T-cell (primary cell): ENCODE data around the gene PRG2. TPM values are rescaled to one million over a fixed set of nuclear protein-coding genes. Genes with fewer than 3 reads are reported as not detected.

ENCODE experiments used
- ATAC-seq, 4 experiments: fragments of 200-7000 bp in 3 of 4; fragments of 150-1000 bp in 1 of 4; cut with Tn5 transposase; replicated peaks in 1 of 4; 1 replicate in 3 of 4; 2 replicates in 1 of 4; pipeline ENCODE4 v1.10.0; 2021; ENCODE audit warnings: moderate library complexity in 3 of 4, mild to moderate bottlenecking in 2 of 4, moderate number of reproducible peaks in 1 of 4
- CTCF ChIA-PET, 2 donors: fragments of 300-600 bp; sonication (Branson Sonifier 250); formaldehyde crosslinking; loops; one replicate each; lab custom pipeline; 2022; ENCODE audit warnings: antibody characterized with exemption in 2 of 2; lab: Charles Lee
- POLR2A ChIA-PET, 2 donors: fragments of 300-600 bp; sonication (Branson Sonifier 250); formaldehyde crosslinking; loops; one replicate each; lab custom pipeline; 2022; ENCODE audit warnings: antibody characterized with exemption in 2 of 2; lab: Charles Lee
- DNase-seq, 35 experiments: peaks; one replicate each; pipeline versions ENCODE4 v3.0.0 to v3.0.0-alpha.2; 2013 to 2023
- H3K27ac ChIP-seq: one replicate; pipeline ENCODE4 v1.5.1; 2013; ENCODE audit warnings: low read length
- H3K27me3 ChIP-seq, 2 experiments: replicated peaks in 1 of 2; 1 replicate in 1 of 2; 2 replicates in 1 of 2; pipeline versions ENCODE4 v1.6.1 to v1.7.0; 2013; ENCODE audit warnings: low read length in 1 of 2, mixed read lengths in 1 of 2; ENCODE audit not compliant: control insufficient read depth in 2 of 2, insufficient read depth in 2 of 2; ENCODE audit errors: extremely low read depth in 1 of 2
- H3K36me3 ChIP-seq, 2 donors: 1 replicate in 1 of 2; 2 replicates in 1 of 2; pipeline versions ENCODE4 v1.6.1 to v1.7.0; 2013; ENCODE audit warnings: low read length in 1 of 2; ENCODE audit not compliant: control insufficient read depth in 2 of 2, insufficient read depth in 1 of 2; ENCODE audit errors: extremely low read depth in 1 of 2
- H3K4me1 ChIP-seq, 2 experiments: 1 replicate in 1 of 2; 2 replicates in 1 of 2; pipeline versions ENCODE4 v1.6.1 to v1.7.0; 2013; ENCODE audit warnings: low read length in 2 of 2, mixed read lengths in 1 of 2; ENCODE audit not compliant: insufficient read depth in 2 of 2, control insufficient read depth in 1 of 2; ENCODE audit errors: extremely low read depth in 1 of 2
- H3K4me3 ChIP-seq, 2 donors: 1 replicate in 1 of 2; 2 replicates in 1 of 2; pipeline versions ENCODE4 v1.5.1 to v1.7.0; 2013; ENCODE audit warnings: mild to moderate bottlenecking in 2 of 2, low read length in 1 of 2, moderate library complexity in 1 of 2; ENCODE audit not compliant: control insufficient read depth in 1 of 2; ENCODE audit errors: extremely low read depth in 1 of 2
- H3K9me3 ChIP-seq: 2 replicates; pipeline ENCODE4 v1.7.0; 2013
- H3K27ac Mint-ChIP-seq, 2 donors: one replicate each; pipeline ENCODE4 v1.8.0; 2020 to 2021; ENCODE audit warnings: mild to moderate bottlenecking in 2 of 2, mixed read lengths in 2 of 2
- H3K27me3 Mint-ChIP-seq, 2 donors: one replicate each; pipeline ENCODE4 v1.8.0; 2021 to 2022; ENCODE audit warnings: mixed read lengths in 2 of 2
- H3K36me3 Mint-ChIP-seq: one replicate; pipeline ENCODE4 v1.8.0; 2021; ENCODE audit warnings: mixed read lengths
- H3K4me1 Mint-ChIP-seq, 3 donors: one replicate each; pipeline ENCODE4 v1.8.0; 2020 to 2022; ENCODE audit warnings: mixed read lengths in 3 of 3, mild to moderate bottlenecking in 1 of 3
- H3K4me3 Mint-ChIP-seq, 3 donors: one replicate each; pipeline ENCODE4 v1.8.0; 2020 to 2022; ENCODE audit warnings: mild to moderate bottlenecking in 3 of 3, mixed read lengths in 3 of 3, moderate library complexity in 3 of 3
- H3K9me3 Mint-ChIP-seq, 3 donors: one replicate each; pipeline ENCODE4 v1.8.0; 2020 to 2022; ENCODE audit warnings: mixed read lengths in 3 of 3
- WGBS: methylation state at CpG from one replicate; pipeline ENCODE4 v1.1.5; 2013; ENCODE audit warnings: missing lambda C conversion rate; ENCODE audit not compliant: insufficient coverage; 5-methylcytosine and 5-hydroxymethylcytosine counted together
- total RNA-seq, 35 experiments: library from RNA in 6 of 35; stranded (reverse) in 6 of 35; fragments of 120-200 nt in 1 of 35; gene quantifications; one replicate each; pipeline versions ENCODE4 v1.2.1 to v1.2.4 and lab custom pipeline; 2013 to 2026

PRG2 gene
- under 1 TPM in 4 of 5 donors, not detected in 1; 0.33 to 0.72 (median 0.39) TPM for total RNA-seq
- total RNA-seq (2013), result 0.24 TPM
- 0 to 0.38 (median 0.05) reads per million in 29 experiments for total RNA-seq (lab: John Stamatoyannopoulos, UW)

DNA sequence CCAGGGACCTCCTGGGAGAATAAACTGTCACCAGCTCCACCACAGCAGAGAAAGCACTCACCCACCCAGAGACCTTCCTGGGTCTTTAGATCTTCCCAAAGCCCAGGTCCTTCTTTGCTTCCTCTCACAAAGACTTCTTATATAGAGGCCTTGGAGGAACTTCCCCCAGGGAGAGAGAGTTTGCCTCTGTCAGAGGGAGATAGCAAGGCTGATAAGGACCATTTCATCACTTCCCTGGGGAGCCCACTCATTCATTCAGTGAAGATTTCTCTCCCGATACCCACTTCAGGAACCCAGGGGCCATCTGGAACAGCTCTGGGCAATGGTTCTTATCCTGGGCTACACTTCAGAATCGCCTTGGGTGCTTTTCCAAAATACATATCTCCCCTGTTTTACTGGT is at the start of gene PRG2:
TSS of gene PRG2 (minus strand) at position 116 of the 400 bp plus-strand sequence. CDS start 706 bp downstream, outside the sequence.
- H3K27ac ChIP-seq, result no peak within 1 kb of the TSS
- ChIA-PET POLR2A (interaction anchor here in 1 of 2 donors (0.6 kb wide), 1 partner anchor 39 kb away, joined by 5 read pairs; no protein-coding TSS in a partner anchor), CTCF (no interaction called here)
- ATAC-seq (no peak), DNase-seq (no peak)
- H3K27me3 Mint-ChIP-seq, result peaks cover 0 to 4% of the 10 kb centered on the region in 2 donors
- H3K36me3 Mint-ChIP-seq, result no peaks in the 10 kb centered on the region
- no peak within 1 kb of the TSS for H3K4me3 Mint-ChIP-seq
- no peaks in the 10 kb centered on the region for H3K4me1 Mint-ChIP-seq
- H3K36me3 ChIP-seq, result no peaks in the 10 kb centered on the region
- no peak within 1 kb of the TSS for H3K4me3 ChIP-seq
- no peaks in the 10 kb centered on the region for H3K27me3 ChIP-seq
- no peaks in the 10 kb centered on the region for H3K4me1 ChIP-seq
- no peaks in the 10 kb centered on the region for H3K9me3 Mint-ChIP-seq
- no peaks in the 10 kb centered on the region for H3K9me3 ChIP-seq
- WGBS, result 40% methylated on average over 1 of the region's 2 CpGs
- H3K27ac Mint-ChIP-seq, result no peak within 1 kb of the TSS

GRCh38 chr11:57439786-57440185 is 49.3 kb upstream of the PRG2 start:
- H3K4me3 Mint-ChIP-seq, result no peak overlapping the region
- H3K27me3 ChIP-seq, result no peaks in the 10 kb centered on the region
- POLR2A ChIA-PET, result no interaction called here
- H3K9me3 ChIP-seq, result no peaks in the 10 kb centered on the region
- no peaks in the 10 kb centered on the region for H3K9me3 Mint-ChIP-seq
- no peak for DNase-seq
- H3K36me3 ChIP-seq, result no peaks in the 10 kb centered on the region
- H3K36me3 Mint-ChIP-seq, result no peaks in the 10 kb centered on the region
- 76% methylated on average over 6 of the region's 6 CpGs for WGBS
- CTCF ChIA-PET, result interaction anchor here in 1 of 2 donors (0.9 kb wide), 1 partner anchor 18 kb away, joined by 3 read pairs; no protein-coding TSS in a partner anchor
- H3K27ac Mint-ChIP-seq, result no peak overlapping the region
- no peaks in the 10 kb centered on the region for H3K27me3 Mint-ChIP-seq
- H3K4me1 Mint-ChIP-seq, result no peaks in the 10 kb centered on the region
- H3K27ac ChIP-seq, result no peak overlapping the region
- ATAC-seq, result no peak
- no peak overlapping the region for H3K4me3 ChIP-seq
- no peaks in the 10 kb centered on the region for H3K4me1 ChIP-seq

GRCh38 chr11:57438345-57439285 is 48.2 kb upstream of the PRG2 start:
- CTCF ChIA-PET, result no interaction called here
- Mint-ChIP-seq H3K4me1 (no peaks in the 10 kb centered on the region), H3K9me3 (no peaks in the 10 kb centered on the region)

GRCh38 chr11:57436031-57436430 is 45.6 kb upstream of the PRG2 start:
- Histone ChIP-seq H3K27me3 (no peaks in the 10 kb centered on the region), H3K27ac (no peak overlapping the region), H3K4me3 (no peak overlapping the region), H3K4me1 (no peaks in the 10 kb centered on the region), H3K9me3 (no peaks in the 10 kb centered on the region), H3K36me3 (no peaks in the 10 kb centered on the region)
- DNase-seq, result no peak
- ChIA-PET POLR2A (no interaction called here), CTCF (no interaction called here)
- Mint-ChIP-seq H3K27me3 (no peaks in the 10 kb centered on the region), H3K4me1 (peaks cover 0 to 2% (median 0%) of the 10 kb centered on the region in 3 donors), H3K4me3 (no peak overlapping the region), H3K27ac (no peak overlapping the region), H3K9me3 (no peaks in the 10 kb centered on the region), H3K36me3 (no peaks in the 10 kb centered on the region)
- ATAC-seq, result no peak
- WGBS, result 94% methylated on average over 5 of the region's 7 CpGs

More at GRCh38 chr11:57438345-57439285, 48.2 kb upstream of the PRG2 start:
- Mint-ChIP-seq H3K36me3 (no peaks in the 10 kb centered on the region), H3K27me3 (no peaks in the 10 kb centered on the region), H3K27ac (no peak overlapping the region), H3K4me3 (no peak overlapping the region)
- ATAC-seq, result no peak
- Histone ChIP-seq H3K36me3 (no peaks in the 10 kb centered on the region), H3K27ac (no peak overlapping the region), H3K27me3 (no peaks in the 10 kb centered on the region), H3K4me1 (no peaks in the 10 kb centered on the region), H3K9me3 (no peaks in the 10 kb centered on the region), H3K4me3 (no peak overlapping the region)
- WGBS, result 85% methylated on average over 12 of the region's 12 CpGs
- POLR2A ChIA-PET, result no interaction called here
- DNase-seq, result no peak

GRCh38 chr11:57434640-57435546 is 44.4 kb upstream of the PRG2 start:
- no peak overlapping the region for H3K4me3 ChIP-seq
- Mint-ChIP-seq H3K27ac (no peak overlapping the region), H3K36me3 (no peaks in the 10 kb centered on the region), H3K27me3 (no peaks in the 10 kb centered on the region), H3K4me3 (no peak overlapping the region), H3K9me3 (no peaks in the 10 kb centered on the region), H3K4me1 (peaks cover 0 to 2% (median 0%) of the 10 kb centered on the region in 3 donors)
- no peak for DNase-seq
- 59% methylated on average over 7 of the region's 15 CpGs for WGBS
- no peaks in the 10 kb centered on the region for H3K27me3 ChIP-seq
- no peaks in the 10 kb centered on the region for H3K36me3 ChIP-seq
- no peaks in the 10 kb centered on the region for H3K4me1 ChIP-seq
- ATAC-seq, result no peak
- no peaks in the 10 kb centered on the region for H3K9me3 ChIP-seq
- ChIA-PET POLR2A (no interaction called here), CTCF (no interaction called here)
- H3K27ac ChIP-seq, result no peak overlapping the region

DNA sequence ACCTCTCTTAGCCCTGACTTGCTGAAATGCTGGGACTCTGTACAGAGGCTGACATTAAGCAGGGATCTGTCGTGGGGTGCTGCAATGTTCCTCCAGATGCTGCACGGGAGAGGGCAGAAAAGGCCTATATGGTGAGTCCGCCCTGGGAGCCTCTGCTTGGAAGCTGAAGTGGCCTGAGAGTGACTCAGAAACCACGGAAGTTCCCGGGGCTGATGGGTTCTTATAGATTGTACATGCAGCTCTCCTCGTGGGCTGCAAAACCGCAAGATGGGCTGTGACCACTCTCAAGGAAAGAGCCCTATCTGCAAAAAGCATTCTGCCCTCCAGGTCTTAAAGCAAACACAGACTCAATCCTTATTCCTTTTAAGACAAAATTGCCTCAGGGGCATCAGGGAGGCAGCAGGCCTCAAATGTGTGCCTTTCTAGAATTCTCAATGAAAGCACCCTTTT is 42.3 kb upstream of the PRG2 start:
- Histone ChIP-seq H3K4me1 (no peaks in the 10 kb centered on the region), H3K27me3 (no peaks in the 10 kb centered on the region), H3K9me3 (no peaks in the 10 kb centered on the region), H3K27ac (no peak overlapping the region), H3K4me3 (no peak overlapping the region), H3K36me3 (no peaks in the 10 kb centered on the region)
- WGBS, result 51% methylated on average over 5 of the region's 7 CpGs
- Mint-ChIP-seq H3K9me3 (no peaks in the 10 kb centered on the region), H3K4me3 (no peak overlapping the region), H3K4me1 (peaks cover under 1 to 2% (median 2%) of the 10 kb centered on the region in 3 donors), H3K27ac (no peak overlapping the region), H3K27me3 (no peaks in the 10 kb centered on the region), H3K36me3 (no peaks in the 10 kb centered on the region)
- ChIA-PET CTCF (interaction anchor here in 1 of 2 donors (0.5 kb wide), 1 partner anchor 24 kb away, joined by 3 read pairs; no protein-coding TSS in a partner anchor), POLR2A (no interaction called here)
- DNase-seq (peak in 1 of 35 experiments; percentile 13), ATAC-seq (peak in 1 of 4 experiments; percentile 9)
